Measurements from ENCODE around the gene TYRO3.

TYRO3 gene

GRCh38 chr15:41517895-41518449 is 41.0 kb upstream of the TYRO3 start:
- TF ChIP-seq BACH2 (CRISPR knock-in tag; IDR thresholded peaks at IDR 0.05; ENCODE audit: borderline replicate concordance) (no peak), TSHZ2 (CRISPR knock-in tag; IDR thresholded peaks at IDR 0.05) (no peak), RARB (CRISPR knock-in tag; IDR thresholded peaks at IDR 0.05) (no peak), POU6F1 (CRISPR knock-in tag; IDR thresholded peaks at IDR 0.05; ENCODE audit: borderline replicate concordance, low read depth) (no peak), ZNF70 (CRISPR knock-in tag; IDR thresholded peaks at IDR 0.05) (no peak), ZNF565 (CRISPR knock-in tag; conservative IDR thresholded peaks at IDR 0.05; ENCODE audit: low read depth) (no peak), CSDC2 (CRISPR knock-in tag; IDR thresholded peaks at IDR 0.05) (no peak), SNAI2 (CRISPR knock-in tag; IDR thresholded peaks at IDR 0.05) (no peak), ZNF8 (CRISPR knock-in tag; IDR thresholded peaks at IDR 0.05) (no peak), ESRRG (CRISPR knock-in tag; IDR thresholded peaks at IDR 0.05) (no peak), PPARA (CRISPR knock-in tag; IDR thresholded peaks at IDR 0.05; ENCODE audit: borderline replicate concordance) (no peak), CREB5 (CRISPR knock-in tag; IDR thresholded peaks at IDR 0.05; ENCODE audit: low read depth) (no peak), CSRNP3 (CRISPR knock-in tag; IDR thresholded peaks at IDR 0.05) (no peak), PATZ1 (CRISPR knock-in tag; IDR thresholded peaks at IDR 0.05; ENCODE audit: borderline replicate concordance) (no peak), TOX (CRISPR knock-in tag; IDR thresholded peaks at IDR 0.05; ENCODE audit: borderline replicate concordance) (no peak), ZFP3 (CRISPR knock-in tag; IDR thresholded peaks at IDR 0.05) (no peak)
- no peak for ATAC-seq

GRCh38 chr15:41520636-41521035 is 38.4 kb upstream of the TYRO3 start:
- no peak for ATAC-seq
- TF ChIP-seq TSHZ2 (CRISPR knock-in tag; IDR thresholded peaks at IDR 0.05) (no peak), ZFP30 (CRISPR knock-in tag; IDR thresholded peaks at IDR 0.05) (no peak), CSRNP3 (CRISPR knock-in tag; IDR thresholded peaks at IDR 0.05) (no peak), TOX (CRISPR knock-in tag; IDR thresholded peaks at IDR 0.05; ENCODE audit: borderline replicate concordance) (no peak), POU6F1 (CRISPR knock-in tag; IDR thresholded peaks at IDR 0.05; ENCODE audit: borderline replicate concordance, low read depth) (no peak), ESRRG (CRISPR knock-in tag; IDR thresholded peaks at IDR 0.05) (no peak), ZNF70 (CRISPR knock-in tag; IDR thresholded peaks at IDR 0.05) (no peak)

Data from SK-N-SH treated with all-trans-retinoic acid at 6 μM for 48 hours (cell line).